Measurements from ENCODE around the gene TPBGL. TPM values are rescaled to one million over a fixed set of nuclear protein-coding genes. Genes with fewer than 3 reads are reported as not detected.
"Not testable (repeated sequence)": the region's sequence is repeated elsewhere in the genome, so short reads cannot be mapped to it uniquely, and the experiment has no call there.

The TPBGL gene
- total RNA-seq, 2 experiments from 2014 or later, result 0.07 to 0.15 TPM

GRCh38 chr11:75272821-75273301 lies 32.3 kb downstream of the TPBGL start:
- H3K9me3 Mint-ChIP-seq (ENCODE audit: low read depth), result no peaks in the 10 kb centered on the region
- CTCF ChIA-PET, result interaction anchor here (1.2 to 15.4 kb wide), 5 partner anchors 7 to 129 kb away, joined by 3 to 380 read pairs (median 34); no protein-coding TSS in a partner anchor
- H3K27me3 Mint-ChIP-seq, result no peaks in the 10 kb centered on the region
- H3K4me3 Mint-ChIP-seq, result no peak overlapping the region
- ATAC-seq, result no peak
- H3K36me3 Mint-ChIP-seq, result peaks cover 17% of the 10 kb centered on the region
- H3K27ac Mint-ChIP-seq, result peak overlapping the region; percentile 76
- peak; percentile 38 for DNase-seq
- H3K4me1 Mint-ChIP-seq, result peaks cover 29% of the 10 kb centered on the region

DNA sequence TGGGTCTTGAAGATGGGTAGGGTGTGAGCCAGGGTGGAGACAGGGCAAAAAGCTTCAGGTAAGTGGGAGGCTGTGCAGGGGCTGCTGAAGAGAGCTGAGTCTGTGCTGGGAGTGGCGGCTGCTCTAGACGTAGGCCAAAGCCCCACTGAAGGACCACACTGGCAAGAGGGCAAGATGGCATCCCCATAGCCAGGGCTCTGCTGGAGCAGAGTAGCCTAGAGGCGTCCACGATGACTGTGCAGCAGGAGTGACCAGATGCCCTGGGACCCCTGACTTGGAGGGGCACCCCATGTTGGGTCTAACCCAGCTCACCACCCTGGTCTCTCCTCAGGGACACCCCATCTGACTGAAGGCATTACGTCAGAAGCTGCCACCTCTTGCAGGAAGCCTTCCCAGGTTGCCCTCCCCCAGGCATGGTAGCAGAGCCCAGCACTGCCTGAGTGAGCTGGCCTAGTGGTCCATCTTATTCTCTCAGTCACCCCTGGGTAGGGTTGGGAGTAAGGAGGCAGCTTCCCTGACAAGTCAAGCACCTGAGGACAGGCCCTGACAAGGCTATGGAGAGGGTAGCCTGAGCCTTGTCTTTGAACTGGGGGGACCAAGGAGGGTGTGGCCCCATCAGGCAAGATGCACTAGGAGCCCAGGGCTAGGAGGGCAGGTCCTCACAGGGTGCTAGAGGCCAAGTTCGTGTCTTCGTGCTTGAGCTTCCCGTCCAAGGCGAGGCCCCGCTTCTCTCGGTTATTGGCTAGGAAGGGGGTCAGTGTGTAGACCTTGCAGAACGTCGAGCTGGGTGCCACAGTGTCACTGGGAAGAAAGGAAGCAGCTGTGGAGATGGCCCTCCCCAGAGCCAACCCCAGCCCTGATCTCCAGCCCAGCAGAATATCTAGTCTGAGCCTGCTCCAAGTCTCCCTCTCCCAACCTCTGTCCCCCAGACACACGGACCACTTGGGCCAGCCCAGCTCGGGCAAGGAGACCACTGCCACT lies 33.1 kb downstream of the TPBGL start:
- Mint-ChIP-seq H3K4me3 (no peak overlapping the region), H3K9me3 (ENCODE audit: low read depth) (no peaks in the 10 kb centered on the region), H3K27me3 (no peaks in the 10 kb centered on the region), H3K27ac (peak overlapping the region; percentile 56), H3K36me3 (peaks cover 17% of the 10 kb centered on the region), H3K4me1 (peaks cover 29% of the 10 kb centered on the region)
- ATAC-seq, result no peak
- CTCF ChIA-PET, result interaction anchor here (1.2 to 15.4 kb wide), 6 partner anchors 6 to 130 kb away, joined by 3 to 380 read pairs (median 26); no protein-coding TSS in a partner anchor
- peak; percentile 39 for DNase-seq

GRCh38 chr11:75274716-75275115 lies 34.1 kb downstream of the TPBGL start:
- Mint-ChIP-seq H3K4me1 (peaks cover 29% of the 10 kb centered on the region), H3K27ac (peak overlapping the region; percentile 56), H3K36me3 (peaks cover 17% of the 10 kb centered on the region)
- DNase-seq; H3K27me3 Mint-ChIP-seq; ATAC-seq; H3K4me3 Mint-ChIP-seq; H3K9me3 Mint-ChIP-seq (ENCODE audit: low read depth): not testable (repeated sequence)
- CTCF ChIA-PET, result interaction anchor here (1.2 to 15.4 kb wide), 11 partner anchors 17 to 401 kb away, joined by 3 to 380 read pairs (median 4); partner anchors contain the start of gene ARRB1

- Mint-ChIP-seq H3K27ac (peak overlapping the region; percentile 98), H3K4me3 (peak overlapping the region; percentile 55), H3K36me3 (peaks cover 17% of the 10 kb centered on the region), H3K27me3 (no peaks in the 10 kb centered on the region), H3K4me1 (peaks cover 31% of the 10 kb centered on the region), H3K9me3 (ENCODE audit: low read depth) (no peaks in the 10 kb centered on the region)
- ATAC-seq (peak; percentile 94), DNase-seq (peak; percentile 90)
- CTCF ChIA-PET, result interaction anchor here (0.7 to 15.4 kb wide), 21 partner anchors 16 to 430 kb away, joined by 3 to 380 read pairs (median 4); partner anchors contain the start of gene ARRB1
Measured at GRCh38 chr11:75275581-75275980, 35.0 kb downstream of the TPBGL start.

DNA sequence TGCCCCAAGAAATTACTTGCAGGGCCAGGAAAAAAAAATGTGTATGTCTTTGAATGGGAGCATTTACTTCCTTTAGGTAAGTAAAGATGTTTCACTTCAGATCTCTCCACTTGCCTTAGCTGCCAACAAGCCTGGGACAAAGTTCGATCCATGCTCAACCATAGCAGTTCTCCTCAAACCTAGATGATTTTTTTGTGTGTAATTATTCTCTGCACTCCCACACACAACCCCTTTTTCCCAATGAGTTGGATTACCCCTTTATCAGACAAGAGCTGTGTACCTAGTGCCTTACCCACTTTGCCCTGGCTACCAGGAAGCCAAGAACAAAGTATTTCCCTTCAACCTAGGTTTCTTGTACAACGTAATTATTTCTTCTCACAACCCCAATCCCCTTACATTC lies 35.6 kb downstream of the TPBGL start:
- Mint-ChIP-seq H3K36me3 (peaks cover 17% of the 10 kb centered on the region), H3K4me1 (peaks cover 32% of the 10 kb centered on the region), H3K27ac (peak overlapping the region; percentile 98), H3K4me3 (no peak overlapping the region), H3K27me3 (no peaks in the 10 kb centered on the region), H3K9me3 (ENCODE audit: low read depth) (no peaks in the 10 kb centered on the region)
- CTCF ChIA-PET, result interaction anchor here (1.0 to 15.4 kb wide), 16 partner anchors 19 to 430 kb away, joined by 3 to 380 read pairs (median 4); partner anchors contain the start of gene ARRB1
- peak; percentile 19 for DNase-seq
- no peak for ATAC-seq

- DNase-seq (peak; percentile 40), ATAC-seq (no peak)
- CTCF ChIA-PET, result interaction anchor here (0.8 to 15.4 kb wide), 13 partner anchors 14 to 429 kb away, joined by 3 to 380 read pairs (median 4); no protein-coding TSS in a partner anchor
- Mint-ChIP-seq H3K27me3 (no peaks in the 10 kb centered on the region), H3K9me3 (ENCODE audit: low read depth) (no peaks in the 10 kb centered on the region), H3K4me1 (peaks cover 32% of the 10 kb centered on the region), H3K4me3 (no peak overlapping the region), H3K36me3 (peaks cover 17% of the 10 kb centered on the region), H3K27ac (peak overlapping the region; percentile 98)
Measured at GRCh38 chr11:75276686-75277085, 36.1 kb downstream of the TPBGL start.

DNA sequence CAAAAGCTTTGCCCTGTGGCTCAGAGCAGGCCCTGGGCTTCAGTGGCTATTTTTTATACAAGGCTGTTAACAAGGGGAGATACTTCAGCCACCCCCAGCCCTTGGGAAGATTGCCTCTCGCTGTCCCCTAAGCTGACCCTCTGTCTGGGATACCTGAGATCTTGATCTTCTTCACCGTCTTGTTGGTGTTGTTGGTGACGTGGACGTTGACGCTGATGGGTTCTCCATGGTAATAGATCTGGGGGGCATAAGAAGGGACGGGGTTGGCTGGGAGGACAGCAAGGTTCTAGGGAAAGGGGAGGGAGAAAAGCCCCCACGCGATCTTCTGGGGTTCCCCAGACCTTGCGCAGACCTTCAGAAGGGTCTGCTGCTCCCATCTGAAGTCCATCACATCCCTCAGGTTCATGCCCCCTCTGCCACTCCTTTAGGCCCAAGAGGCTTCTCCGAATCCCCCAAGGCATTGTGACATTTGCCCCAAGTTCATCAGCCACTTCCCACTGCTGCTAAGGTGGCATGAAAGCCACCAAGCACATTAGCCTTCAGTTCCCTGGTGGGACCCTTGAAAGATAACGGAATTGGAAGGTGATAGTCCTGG lies 36.7 kb downstream of the TPBGL start:
- Mint-ChIP-seq H3K27me3 (no peaks in the 10 kb centered on the region), H3K4me1 (peaks cover 32% of the 10 kb centered on the region), H3K4me3 (no peak overlapping the region), H3K36me3 (peaks cover 17% of the 10 kb centered on the region), H3K27ac (peak overlapping the region; percentile 98), H3K9me3 (ENCODE audit: low read depth) (no peaks in the 10 kb centered on the region)
- ATAC-seq, result no peak
- DNase-seq, result peak; percentile 25
- CTCF ChIA-PET, result interaction anchor here (0.8 to 15.4 kb wide), 12 partner anchors 14 to 348 kb away, joined by 3 to 380 read pairs (median 4); no protein-coding TSS in a partner anchor

GRCh38 chr11:75277991-75278790 lies 37.6 kb downstream of the TPBGL start:
- peak; percentile 35 for DNase-seq
- ATAC-seq, result no peak
- no peak overlapping the region for H3K4me3 Mint-ChIP-seq
- H3K36me3 Mint-ChIP-seq, result peaks cover 15% of the 10 kb centered on the region
- CTCF ChIA-PET, result interaction anchor here (0.6 to 15.4 kb wide), 11 partner anchors 7 to 261 kb away, joined by 3 to 380 read pairs (median 3); no protein-coding TSS in a partner anchor
- H3K9me3 Mint-ChIP-seq (ENCODE audit: low read depth), result no peaks in the 10 kb centered on the region
- peak overlapping the region; percentile 98 for H3K27ac Mint-ChIP-seq
- H3K4me1 Mint-ChIP-seq, result peaks cover 31% of the 10 kb centered on the region
- no peaks in the 10 kb centered on the region for H3K27me3 Mint-ChIP-seq

- no peak for DNase-seq
- no peaks in the 10 kb centered on the region for H3K27me3 Mint-ChIP-seq
- H3K36me3 Mint-ChIP-seq, result peaks cover 14% of the 10 kb centered on the region
- ATAC-seq, result no peak
- peak overlapping the region; percentile 51 for H3K27ac Mint-ChIP-seq
- H3K4me3 Mint-ChIP-seq, result no peak overlapping the region
- H3K9me3 Mint-ChIP-seq (ENCODE audit: low read depth), result no peaks in the 10 kb centered on the region
- peaks cover 26% of the 10 kb centered on the region for H3K4me1 Mint-ChIP-seq
- CTCF ChIA-PET, result interaction anchor here (0.8 to 15.4 kb wide), 27 partner anchors 8 to 255 kb away, joined by 3 to 380 read pairs (median 4); partner anchors contain the start of gene ARRB1
Measured at GRCh38 chr11:75279273-75279672, 38.7 kb downstream of the TPBGL start.

GRCh38 chr11:75280227-75280701 lies 39.7 kb downstream of the TPBGL start:
- peaks cover 24% of the 10 kb centered on the region for H3K4me1 Mint-ChIP-seq
- peak; percentile 74 for ATAC-seq
- no peak overlapping the region for H3K27ac Mint-ChIP-seq

DNA sequence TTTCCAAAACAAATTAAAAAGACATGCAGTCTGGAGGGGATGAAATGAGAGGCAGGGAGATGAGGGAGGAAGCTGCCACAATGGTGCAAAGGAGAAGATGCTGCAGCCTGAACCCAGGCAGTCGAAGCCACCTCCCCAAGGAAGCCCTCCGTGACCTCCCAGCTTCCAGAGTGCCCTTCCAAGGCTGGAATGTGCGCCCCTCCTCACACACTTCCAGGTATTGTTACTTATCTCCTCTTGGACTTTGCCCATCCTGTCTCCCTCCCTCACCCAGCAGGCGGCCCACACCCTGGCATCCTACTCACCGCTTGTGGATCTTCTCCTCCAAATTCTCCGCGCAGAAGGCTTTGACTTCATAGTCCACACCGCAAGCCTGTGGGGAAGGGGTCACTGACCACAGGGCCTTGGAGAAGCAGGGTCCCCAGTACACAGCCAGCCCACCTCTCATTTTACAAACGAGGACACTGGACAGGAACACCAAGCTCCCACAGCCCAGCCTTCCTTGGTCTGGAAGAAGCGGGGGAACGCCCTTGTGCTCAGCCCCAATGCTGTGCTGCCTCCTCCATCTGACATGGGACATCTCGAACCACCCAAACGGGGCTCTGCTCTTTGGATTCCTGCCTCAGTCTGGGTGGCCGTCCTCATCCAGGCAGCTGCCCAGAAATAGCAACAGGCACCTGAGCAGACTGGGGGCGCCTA lies 40.3 kb downstream of the TPBGL start:
- peaks cover 9% of the 10 kb centered on the region for H3K36me3 Mint-ChIP-seq
- H3K27ac Mint-ChIP-seq, result no peak overlapping the region
- ATAC-seq (no peak), DNase-seq (no peak)
- H3K4me1 Mint-ChIP-seq, result peaks cover 18% of the 10 kb centered on the region
- H3K27me3 Mint-ChIP-seq, result no peaks in the 10 kb centered on the region
- CTCF ChIA-PET, result interaction anchor here (1.1 to 15.4 kb wide), 22 partner anchors 9 to 253 kb away, joined by 3 to 380 read pairs (median 7); partner anchors contain the start of gene ARRB1
- no peak overlapping the region for H3K4me3 Mint-ChIP-seq
- no peaks in the 10 kb centered on the region for H3K9me3 Mint-ChIP-seq (ENCODE audit: low read depth)

More at GRCh38 chr11:75280227-75280701, 39.7 kb downstream of the TPBGL start:
- Mint-ChIP-seq H3K27me3 (no peaks in the 10 kb centered on the region), H3K9me3 (ENCODE audit: low read depth) (no peaks in the 10 kb centered on the region), H3K4me3 (no peak overlapping the region), H3K36me3 (peaks cover 13% of the 10 kb centered on the region)
- CTCF ChIA-PET, result interaction anchor here (0.6 to 15.4 kb wide), 36 partner anchors 9 to 344 kb away, joined by 3 to 380 read pairs (median 4); partner anchors contain the start of gene ARRB1
- DNase-seq, result peak; percentile 84
